ENCODE data around the gene IL17RD.

DNA sequence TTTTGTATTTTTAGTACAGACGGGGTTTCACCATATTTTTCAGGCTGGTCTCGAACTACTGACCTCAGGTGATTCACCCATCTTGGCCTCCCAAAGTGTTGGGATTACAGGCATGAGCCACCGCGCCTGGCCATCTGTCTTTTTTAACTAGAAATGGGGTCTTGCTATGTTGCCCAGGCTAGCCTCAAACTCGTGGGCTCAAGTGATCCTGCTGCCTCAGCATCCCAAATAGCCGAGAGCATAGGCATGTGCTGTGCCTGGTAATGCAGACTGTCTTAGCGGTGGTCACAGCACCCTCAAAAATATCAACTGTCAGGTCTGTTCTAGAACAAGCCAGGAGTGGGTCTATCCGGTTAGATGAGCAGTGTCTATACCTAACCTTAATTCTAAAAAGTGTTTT lies 56.5 kb downstream of the IL17RD start:
- TF ChIP-seq, protein P1, sequence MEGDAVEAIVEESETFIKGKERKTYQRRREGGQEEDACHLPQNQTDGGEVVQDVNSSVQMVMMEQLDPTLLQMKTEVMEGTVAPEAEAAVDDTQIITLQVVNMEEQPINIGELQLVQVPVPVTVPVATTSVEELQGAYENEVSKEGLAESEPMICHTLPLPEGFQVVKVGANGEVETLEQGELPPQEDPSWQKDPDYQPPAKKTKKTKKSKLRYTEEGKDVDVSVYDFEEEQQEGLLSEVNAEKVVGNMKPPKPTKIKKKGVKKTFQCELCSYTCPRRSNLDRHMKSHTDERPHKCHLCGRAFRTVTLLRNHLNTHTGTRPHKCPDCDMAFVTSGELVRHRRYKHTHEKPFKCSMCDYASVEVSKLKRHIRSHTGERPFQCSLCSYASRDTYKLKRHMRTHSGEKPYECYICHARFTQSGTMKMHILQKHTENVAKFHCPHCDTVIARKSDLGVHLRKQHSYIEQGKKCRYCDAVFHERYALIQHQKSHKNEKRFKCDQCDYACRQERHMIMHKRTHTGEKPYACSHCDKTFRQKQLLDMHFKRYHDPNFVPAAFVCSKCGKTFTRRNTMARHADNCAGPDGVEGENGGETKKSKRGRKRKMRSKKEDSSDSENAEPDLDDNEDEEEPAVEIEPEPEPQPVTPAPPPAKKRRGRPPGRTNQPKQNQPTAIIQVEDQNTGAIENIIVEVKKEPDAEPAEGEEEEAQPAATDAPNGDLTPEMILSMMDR (IDR thresholded peaks at IDR 0.05 in 4 of 5, conservative IDR thresholded peaks at IDR 0.05 in 1 of 5) = no peak
- no peak for TF ChIP-seq POLR2A (IDR thresholded peaks at IDR 0.05)

All from gastrocnemius medialis (tissue), 4 donors.